K562 (cell line): ENCODE measurements around the gene PCSK6. TPM values are rescaled to one million over a fixed set of nuclear protein-coding genes. Genes with fewer than 3 reads are reported as not detected.
A peak's percentile ranks its signal among the peaks of the same experiment; 100 is the strongest.

Source experiments
- ATAC-seq: fragments of 200-7000 bp; cut with Tn5 transposase; 3 replicates; pipeline ENCODE4 v1.9.1; 2020; ENCODE audit warnings: moderate library complexity
- BruUV-seq: library from RNA; stranded (reverse); fragments of 400-500 nt; replicated peaks from 2 replicates; lab custom pipeline; 2021; lab: Mats Ljungman, UMichigan
- CTCF ChIA-PET: fragments of 300-600 bp; formaldehyde crosslinking; extraction: SDS; loops from one replicate; lab custom pipeline; 2021; ENCODE audit warnings: low intra/inter-chr PET ratio; lab: Yijun Ruan, JAX
- POLR2A ChIA-PET: fragments of 300-600, 350-650 bp; sonication (Branson Sonifier 250); formaldehyde crosslinking; extraction: SDS; loops from one replicate; lab custom pipeline; 2021; ENCODE audit warnings: antibody characterized with exemption, inconsistent platforms; lab: Yijun Ruan, JAX
- DNase-seq, 4 experiments: peaks; one replicate each; pipeline versions ENCODE4 v3.0.0 to v3.0.0-alpha.2; 2011 to 2018; ENCODE audit warnings: low spot score in 3 of 4, mixed read lengths in 3 of 4; ENCODE audit errors: extremely low read depth in 1 of 4
- FAIRE-seq: peaks from 2 replicates; lab custom pipeline; 2011; peaks lifted over from hg19 to GRCh38; lab: Jason Lieb, UNC
- H2AFZ ChIP-seq: 2 replicates; pipeline ENCODE4 v1.6.0; 2011; ENCODE audit warnings: low read depth, low read length, control low read depth, inconsistent platforms
- H3K27ac ChIP-seq: fragments of 200-600 bp; 3 replicates; pipeline ENCODE4 v1.8.0; 2011; ENCODE audit warnings: low read depth, mild to moderate bottlenecking, control low read depth, inconsistent platforms, low read length, moderate library complexity, mixed read lengths; ENCODE audit errors: extremely low read depth
- H3K27me3 ChIP-seq, 2 experiments: fragments of 300-600 bp in 1 of 2; 2 replicates in 1 of 2; 3 replicates in 1 of 2; pipeline versions ENCODE4 v1.6.0 to v1.8.0; 2011; ENCODE audit warnings: inconsistent platforms in 2 of 2, low read length in 2 of 2, mild to moderate bottlenecking in 1 of 2, mixed read lengths in 1 of 2, moderate library complexity in 1 of 2; ENCODE audit not compliant: control insufficient read depth in 2 of 2, insufficient read depth in 2 of 2
- H3K36me3 ChIP-seq: fragments of 300-600 bp; 3 replicates; pipeline ENCODE4 v1.8.0; 2011; ENCODE audit warnings: mild to moderate bottlenecking, low read length, inconsistent platforms; ENCODE audit not compliant: control insufficient read depth, insufficient read depth
- H3K4me1 ChIP-seq, 2 experiments: fragments of 200-600 bp in 1 of 2; replicated peaks in 1 of 2; 2 replicates in 1 of 2; 3 replicates in 1 of 2; pipeline versions ENCODE4 v1.5.1 to v1.8.0; 2011; ENCODE audit warnings: inconsistent platforms in 2 of 2, low read length in 2 of 2, mild to moderate bottlenecking in 1 of 2, mixed read lengths in 1 of 2, moderate library complexity in 1 of 2; ENCODE audit not compliant: control insufficient read depth in 2 of 2, insufficient read depth in 2 of 2
- H3K4me2 ChIP-seq: 2 replicates; pipeline ENCODE4 v1.6.1; 2011; ENCODE audit warnings: low read length, control low read depth, inconsistent platforms, mixed read lengths; ENCODE audit not compliant: insufficient read depth
- H3K4me3 ChIP-seq: fragments of 200-600 bp; sonication (generic), shearing (Covaris generic); 2 replicates; pipeline ENCODE4 v1.5.1; 2016; ENCODE audit warnings: control low read depth, inconsistent platforms
- H3K79me2 ChIP-seq: fragments of 200-600 bp; 3 replicates; pipeline ENCODE4 v1.8.0; 2011; ENCODE audit warnings: low read length, inconsistent platforms; ENCODE audit not compliant: control insufficient read depth, insufficient read depth
- H3K9ac ChIP-seq, 2 experiments: 2 replicates each; pipeline versions ENCODE4 v1.6.0 to v1.6.1; 2011; ENCODE audit warnings: low read depth in 2 of 2, low read length in 2 of 2, control low read depth in 1 of 2, inconsistent platforms in 1 of 2, mild to moderate bottlenecking in 1 of 2, mixed read lengths in 1 of 2; ENCODE audit not compliant: insufficient read depth in 1 of 2
- H3K9me1 ChIP-seq: one replicate; pipeline ENCODE4 v1.6.0; 2011; ENCODE audit warnings: inconsistent platforms, mild to moderate bottlenecking, low read length, moderate library complexity; ENCODE audit not compliant: control insufficient read depth, insufficient read depth
- H3K9me3 ChIP-seq: replicated peaks from 2 replicates; pipeline ENCODE4 v1.5.1; 2011; ENCODE audit warnings: low read depth, low read length, inconsistent platforms; ENCODE audit not compliant: control insufficient read depth, insufficient read depth
- H4K20me1 ChIP-seq: replicated peaks from 2 replicates; pipeline ENCODE4 v1.6.1; 2011; ENCODE audit warnings: low read length, inconsistent platforms, mixed read lengths; ENCODE audit not compliant: control insufficient read depth, insufficient read depth
- DEAF1 ChIP-seq: fragments of 450-650 bp; formaldehyde crosslinking; IDR thresholded peaks from 2 replicates; pipeline ENCODE4 v1.4.0; 2020; ENCODE audit warnings: mild to moderate bottlenecking, moderate library complexity
- KHSRP ChIP-seq: fragments of 450-650 bp; IDR thresholded peaks from 2 replicates; pipeline ENCODE4 v1.6.1; 2017
- PTRF ChIP-seq: fragments of 450-650 bp; IDR thresholded peaks from 2 replicates; pipeline ENCODE4 v1.6.1; 2016; ENCODE audit warnings: mild to moderate bottlenecking, missing genetic modification characterization, missing compliant biosample characterization
- RAD21 ChIP-seq, 2 experiments: fragments of 250-450 bp in 1 of 2; fragments of 450-650 bp in 1 of 2; sonication (Bioruptor Pico) in 1 of 2; formaldehyde crosslinking in 1 of 2; IDR thresholded peaks in 1 of 2; conservative IDR thresholded peaks in 1 of 2; 2 replicates each; pipeline versions ENCODE4 v1.4.0 to v1.8.0; 2020 to 2022; ENCODE audit warnings: mild to moderate bottlenecking in 2 of 2, moderate library complexity in 1 of 2
- RBM14 ChIP-seq: fragments of 200-400 bp; formaldehyde crosslinking; IDR thresholded peaks from 2 replicates; pipeline ENCODE4 v1.6.1; 2018; ENCODE audit warnings: low read depth, mild to moderate bottlenecking, low read length, moderate library complexity, borderline replicate concordance; ENCODE audit not compliant: insufficient read depth
- REST ChIP-seq, 2 experiments: fragments of 450-650 bp; formaldehyde crosslinking in 1 of 2; IDR thresholded peaks; 2 replicates each; pipeline versions ENCODE4 v1.4.0 to v1.6.1; 2014 to 2020; ENCODE audit warnings: mild to moderate bottlenecking in 2 of 2, borderline replicate concordance in 1 of 2, low read depth in 1 of 2
- RHOXF2B ChIP-seq: fragments of 250-450 bp; sonication (Bioruptor Pico); conservative IDR thresholded peaks from 2 replicates; pipeline ENCODE4 v1.5.1; 2021
- SMC3 ChIP-seq: conservative IDR thresholded peaks from 2 replicates; pipeline ENCODE4 v1.6.1; 2011; ENCODE audit warnings: low read depth, low read length, improper control_type of control experiment; ENCODE audit not compliant: insufficient read depth
- SP1 ChIP-seq: sonication (generic); formaldehyde crosslinking; IDR thresholded peaks from 2 replicates; pipeline ENCODE4 v1.8.1; 2022; ENCODE audit warnings: mild to moderate bottlenecking, missing genetic modification reagents
- SRSF7 ChIP-seq: fragments of 200-400 bp; formaldehyde crosslinking; optimal IDR thresholded peaks from 2 replicates; pipeline ENCODE3; 2017; ENCODE audit warnings: mild to moderate bottlenecking, low read depth, low read length
- ZNF316 ChIP-seq: fragments of 450-650 bp; IDR thresholded peaks from 2 replicates; pipeline ENCODE4 v1.6.1; 2016
- ZNF347 ChIP-seq: fragments of 450-650 bp; formaldehyde crosslinking; IDR thresholded peaks from 2 replicates; pipeline ENCODE4 v1.4.0; 2020; ENCODE audit warnings: low read depth, mild to moderate bottlenecking, moderate library complexity
- WGBS: fragments of 100-300 bp; shearing (Covaris generic); methylation state at CpG from one replicate; pipeline ENCODE4 v1.1.6; 2016; ENCODE audit warnings: low coverage, mixed read lengths; ENCODE audit not compliant: insufficient coverage; ENCODE audit errors: missing lambda C conversion rate; 5-methylcytosine and 5-hydroxymethylcytosine counted together
- in situ Hi-C: fragments of 300-500 bp; cut with MboI; formaldehyde crosslinking; loops from 4 replicates; pipeline ENCODE4 v1.15.0; 2018; ENCODE audit warnings: inconsistent platforms, mixed read lengths
- intact Hi-C: fragments of 100-400 bp; cut with micrococcal nuclease; formaldehyde crosslinking; loops from 2 replicates; pipeline ENCODE4 v1.14.2; 2022
- polyA plus RNA-seq, 8 experiments: library from polyadenylated mRNA; depleted of rRNA in 4 of 8; stranded (reverse) in 5 of 8; unstranded in 3 of 8; fragments of >200 nt; fragmentation: Nextera tagmentation in 2 of 8; fragmentation: Illumina TruSeq in 1 of 8; extraction: Ambion mirVana in 2 of 8; extraction: Trizol in 1 of 8; gene quantifications; 2 replicates each; pipeline versions ENCODE4 v1.2.1 to v1.2.3, GENCODE V29; 2011 to 2014; ENCODE audit warnings: inconsistent platforms in 1 of 8, missing spikeins in 1 of 8
- total RNA-seq, 7 experiments: library from RNA; depleted of rRNA in 6 of 7; stranded (reverse); fragments of >200 nt in 6 of 7; fragmentation: Illumina TruSeq in 2 of 7; extraction: Trizol in 2 of 7; gene quantifications; 2 replicates each; pipeline versions ENCODE4 v1.2.1 to v1.2.3, GENCODE V29; 2011 to 2021; ENCODE audit warnings: low replicate concordance in 1 of 7

Gene PCSK6
- total and polyA plus RNA-seq, 9 of the 15 experiments (the other 6 are each of a cell fraction or from before 2014, with no cell fraction given) = 2.2 to 32.6 (median 14.5) TPM

- no peak overlapping the region for H3K27ac ChIP-seq
- no TSS peak for BruUV-seq
- H3K9ac ChIP-seq = no peak overlapping the region
- peak in 3 of 4 experiments; percentile 35 to 70 (median 67) for DNase-seq
- H2AFZ ChIP-seq = no peak overlapping the region
- FAIRE-seq = peak; percentile 74
- in situ Hi-C loops (no loop called here), intact Hi-C loops (no loop called here)
- peak; percentile 72 for ATAC-seq
- peaks cover 92% of the 10 kb centered on the region for H3K36me3 ChIP-seq
- H3K4me1 ChIP-seq = peaks cover 0 to 7% of the 10 kb centered on the region in 2 experiments; a peak in 1 of 5 replicates
- no peaks in the 10 kb centered on the region for H3K27me3 ChIP-seq
- no peaks in the 10 kb centered on the region for H3K9me1 ChIP-seq
- H3K79me2 ChIP-seq = peaks cover 74% of the 10 kb centered on the region
- H4K20me1 ChIP-seq = peaks cover 13% of the 10 kb centered on the region
- CTCF ChIA-PET = interaction anchor here (1.4 to 1.8 kb wide), 2 partner anchors 290 to 352 kb away, joined by 4 to 16 read pairs; no protein-coding TSS in a partner anchor
- 70% methylated on average over 8 of the region's 8 CpGs for WGBS
- H3K9me3 ChIP-seq = no peaks in the 10 kb centered on the region
- H3K4me2 ChIP-seq = no peak overlapping the region
- no peak overlapping the region for H3K4me3 ChIP-seq
- POLR2A ChIA-PET = interaction anchor here (0.6 to 1.0 kb wide), 8 partner anchors 9 to 692 kb away, joined by 3 to 5 read pairs (median 3); no protein-coding TSS in a partner anchor
- TF ChIP-seq SP1 (CRISPR knock-in tag) = peak; percentile 34; the same call in 1 of the 2 replicates
- no peak for TF ChIP-seq SRSF7
- no peak for TF ChIP-seq KHSRP
- TF ChIP-seq ZNF316 = no peak
- no peak for TF ChIP-seq DEAF1 (CRISPR knock-in tag)
- TF ChIP-seq RHOXF2B = no peak
- no peak for TF ChIP-seq RBM14
- no peak for TF ChIP-seq PTRF
- peak; percentile 53 to 57 for TF ChIP-seq RAD21 (CRISPR knock-in tag; conservative IDR thresholded peaks at IDR 0.05 in 1 of 2, IDR thresholded peaks at IDR 0.05 in 1 of 2)
- TF ChIP-seq REST (IDR thresholded peaks at IDR 0.05; ENCODE audit: borderline replicate concordance) = peak; percentile 16; the same call in 1 of the 2 replicates
- TF ChIP-seq REST (CRISPR knock-in tag; IDR thresholded peaks at IDR 0.05; ENCODE audit: low read depth) = no peak
- TF ChIP-seq ZNF347 (CRISPR knock-in tag) = no peak
- peak; percentile 40; the same call in 1 of the 2 replicates for TF ChIP-seq SMC3
Observed at GRCh38 chr15:101288905-101289513, 200.5 kb downstream of the PCSK6 start.
